ENCODE results near the gene PDIK1L.

Gene PDIK1L

GRCh38 chr1:26079178-26079563 is 32.5 kb upstream of the PDIK1L start:
- no peak for DNase-seq (ENCODE audit: low read depth)
- no peak overlapping the region for H3K4me3 ChIP-seq (ENCODE audit: low read depth, low read length)
- no peak for TF ChIP-seq CTCF (IDR thresholded peaks at IDR 0.05; ENCODE audit: control insufficient read depth, extremely low read depth, insufficient read depth)

GRCh38 chr1:26079960-26080814 is 31.4 kb upstream of the PDIK1L start:
- peak; percentile 85 for DNase-seq (ENCODE audit: low read depth)
- TF ChIP-seq CTCF (IDR thresholded peaks at IDR 0.05; ENCODE audit: control insufficient read depth, extremely low read depth, insufficient read depth): no peak
- no peak overlapping the region for H3K4me3 ChIP-seq (ENCODE audit: low read depth, low read length)

- H3K4me3 ChIP-seq (ENCODE audit: low read depth, low read length): no peak overlapping the region
- no peak for TF ChIP-seq CTCF (IDR thresholded peaks at IDR 0.05; ENCODE audit: control insufficient read depth, extremely low read depth, insufficient read depth)
- DNase-seq (ENCODE audit: low read depth): no peak
Observed at GRCh38 chr1:26081267-26082019, 30.2 kb upstream of the PDIK1L start.

GRCh38 chr1:26082020-26082350 is 29.6 kb upstream of the PDIK1L start:
- no peak for TF ChIP-seq CTCF (IDR thresholded peaks at IDR 0.05; ENCODE audit: control insufficient read depth, extremely low read depth, insufficient read depth)
- no peak overlapping the region for H3K4me3 ChIP-seq (ENCODE audit: low read depth, low read length)
- DNase-seq (ENCODE audit: low read depth): no peak

GRCh38 chr1:26083208-26083607 is 28.4 kb upstream of the PDIK1L start:
- DNase-seq (ENCODE audit: low read depth): no peak
- no peak overlapping the region for H3K4me3 ChIP-seq (ENCODE audit: low read depth, low read length)

GRCh38 chr1:26084091-26084561 is 27.5 kb upstream of the PDIK1L start:
- no peak overlapping the region for H3K4me3 ChIP-seq (ENCODE audit: low read depth, low read length)
- no peak for TF ChIP-seq CTCF (IDR thresholded peaks at IDR 0.05; ENCODE audit: control insufficient read depth, extremely low read depth, insufficient read depth)
- peak; percentile 85 for DNase-seq (ENCODE audit: low read depth)

More at GRCh38 chr1:26083208-26083607, 28.4 kb upstream of the PDIK1L start:
- TF ChIP-seq CTCF (IDR thresholded peaks at IDR 0.05; ENCODE audit: control insufficient read depth, extremely low read depth, insufficient read depth): no peak

Measured in LNCaP clone FGC (cell line).